ENCODE results near the gene UBR2. TPM values are rescaled to one million over a fixed set of nuclear protein-coding genes. Genes with fewer than 3 reads are reported as not detected.

The UBR2 gene
- total RNA-seq, 1 donor from 2014 or later = 21.6 TPM

GRCh38 chr6:42644211-42644610, 80.4 kb downstream of the UBR2 start:
- peaks cover 21% of the 10 kb centered on the region for H3K36me3 Mint-ChIP-seq (ENCODE audit: low read depth, unreplicated experiment)
- H3K4me3 Mint-ChIP-seq (ENCODE audit: unreplicated experiment) = no peak overlapping the region
- no peak for TF ChIP-seq CTCF (IDR thresholded peaks at IDR 0.05; ENCODE audit: unreplicated experiment)
- DNase-seq (ENCODE audit: low spot score) = no peak
- H3K9me3 Mint-ChIP-seq (ENCODE audit: unreplicated experiment) = no peaks in the 10 kb centered on the region
- H3K27me3 Mint-ChIP-seq (ENCODE audit: unreplicated experiment) = no peaks in the 10 kb centered on the region
- no peak overlapping the region for H3K27ac Mint-ChIP-seq (ENCODE audit: unreplicated experiment)
- H3K4me1 Mint-ChIP-seq (ENCODE audit: unreplicated experiment) = peaks cover 8% of the 10 kb centered on the region

- Mint-ChIP-seq H3K36me3 (ENCODE audit: low read depth, unreplicated experiment) (peaks cover 19% of the 10 kb centered on the region), H3K4me1 (ENCODE audit: unreplicated experiment) (no peaks in the 10 kb centered on the region), H3K4me3 (ENCODE audit: unreplicated experiment) (no peak overlapping the region), H3K27ac (ENCODE audit: unreplicated experiment) (no peak overlapping the region), H3K27me3 (ENCODE audit: unreplicated experiment) (no peaks in the 10 kb centered on the region), H3K9me3 (ENCODE audit: unreplicated experiment) (no peaks in the 10 kb centered on the region)
- TF ChIP-seq CTCF (IDR thresholded peaks at IDR 0.05; ENCODE audit: unreplicated experiment) = no peak
- no peak for DNase-seq (ENCODE audit: low spot score)
Measured at GRCh38 chr6:42652024-42652746, 88.4 kb downstream of the UBR2 start.

GRCh38 chr6:42653851-42654250, 90.0 kb downstream of the UBR2 start:
- DNase-seq (ENCODE audit: low spot score) = no peak
- H3K27me3 Mint-ChIP-seq (ENCODE audit: unreplicated experiment) = no peaks in the 10 kb centered on the region
- TF ChIP-seq CTCF (IDR thresholded peaks at IDR 0.05; ENCODE audit: unreplicated experiment) = no peak
- H3K36me3 Mint-ChIP-seq (ENCODE audit: low read depth, unreplicated experiment) = peaks cover 19% of the 10 kb centered on the region
- no peak overlapping the region for H3K4me3 Mint-ChIP-seq (ENCODE audit: unreplicated experiment)
- no peak overlapping the region for H3K27ac Mint-ChIP-seq (ENCODE audit: unreplicated experiment)
- no peaks in the 10 kb centered on the region for H3K4me1 Mint-ChIP-seq (ENCODE audit: unreplicated experiment)
- no peaks in the 10 kb centered on the region for H3K9me3 Mint-ChIP-seq (ENCODE audit: unreplicated experiment)

- H3K27me3 Mint-ChIP-seq (ENCODE audit: unreplicated experiment) = no peaks in the 10 kb centered on the region
- H3K9me3 Mint-ChIP-seq (ENCODE audit: unreplicated experiment) = no peaks in the 10 kb centered on the region
- H3K4me3 Mint-ChIP-seq (ENCODE audit: unreplicated experiment) = no peak overlapping the region
- no peak for DNase-seq (ENCODE audit: low spot score)
- no peak overlapping the region for H3K27ac Mint-ChIP-seq (ENCODE audit: unreplicated experiment)
- no peaks in the 10 kb centered on the region for H3K4me1 Mint-ChIP-seq (ENCODE audit: unreplicated experiment)
- TF ChIP-seq CTCF (IDR thresholded peaks at IDR 0.05; ENCODE audit: unreplicated experiment) = no peak
- peaks cover 18% of the 10 kb centered on the region for H3K36me3 Mint-ChIP-seq (ENCODE audit: low read depth, unreplicated experiment)
Measured at GRCh38 chr6:42659806-42660205, 96.0 kb downstream of the UBR2 start.

GRCh38 chr6:42661540-42662153, 97.8 kb downstream of the UBR2 start:
- Mint-ChIP-seq H3K36me3 (ENCODE audit: low read depth, unreplicated experiment) (peaks cover 22% of the 10 kb centered on the region), H3K9me3 (ENCODE audit: unreplicated experiment) (no peaks in the 10 kb centered on the region), H3K27ac (ENCODE audit: unreplicated experiment) (no peak overlapping the region), H3K4me1 (ENCODE audit: unreplicated experiment) (no peaks in the 10 kb centered on the region), H3K27me3 (ENCODE audit: unreplicated experiment) (no peaks in the 10 kb centered on the region), H3K4me3 (ENCODE audit: unreplicated experiment) (no peak overlapping the region)
- peak; percentile 98 for TF ChIP-seq CTCF (IDR thresholded peaks at IDR 0.05; ENCODE audit: unreplicated experiment)
- peak; percentile 82 for DNase-seq (ENCODE audit: low spot score)

Measured in endothelial cell (in vitro differentiated cells).